HepG2 (cell line): ENCODE results near the gene AHCYL2. TPM values are rescaled to one million over a fixed set of nuclear protein-coding genes. Genes with fewer than 3 reads are reported as not detected.

ENCODE experiments used
- ATF4 ChIP-seq, 2 experiments: fragments of 450-650 bp in 1 of 2; sonication (generic) in 1 of 2; formaldehyde crosslinking; IDR thresholded peaks; 2 replicates each; pipeline versions ENCODE4 v1.5.0 to v1.8.0; 2020 to 2022; ENCODE audit warnings: mild to moderate bottlenecking in 1 of 2, missing genetic modification reagents in 1 of 2
- BORCS8-MEF2B ChIP-seq: sonication (generic); formaldehyde crosslinking; IDR thresholded peaks from 2 replicates; pipeline ENCODE4 v1.8.0; 2022; ENCODE audit warnings: mild to moderate bottlenecking, missing genetic modification reagents
- FOSL2 ChIP-seq: sonication (generic); formaldehyde crosslinking; IDR thresholded peaks from 2 replicates; pipeline ENCODE4 v1.4.0; 2020; ENCODE audit warnings: missing genetic modification reagents
- GZF1 ChIP-seq: sonication (generic); formaldehyde crosslinking; IDR thresholded peaks from 2 replicates; pipeline ENCODE4 v1.5.1; 2020; ENCODE audit warnings: mild to moderate bottlenecking, missing genetic modification reagents
- MEIS2 ChIP-seq: sonication (generic); formaldehyde crosslinking; IDR thresholded peaks from 2 replicates; pipeline ENCODE4 v1.9.0; 2021; ENCODE audit warnings: mild to moderate bottlenecking, missing genetic modification reagents
- NFIC ChIP-seq: IDR thresholded peaks from 2 replicates; pipeline ENCODE4 v1.6.1; 2012; ENCODE audit warnings: mild to moderate bottlenecking, low read length, inconsistent platforms
- SKI ChIP-seq: fragments of 450-650 bp; IDR thresholded peaks from one replicate; pipeline ENCODE4 v1.6.1; 2018; ENCODE audit warnings: mild to moderate bottlenecking; ENCODE audit not compliant: partially characterized antibody
- USF2 ChIP-seq, 2 experiments: sonication (generic) in 1 of 2; formaldehyde crosslinking in 1 of 2; IDR thresholded peaks; 2 replicates each; pipeline versions ENCODE4 v1.5.1 to v1.6.1; 2011 to 2020; ENCODE audit warnings: borderline replicate concordance in 1 of 2, low read depth in 1 of 2, low read length in 1 of 2, mild to moderate bottlenecking in 1 of 2, missing genetic modification reagents in 1 of 2, moderate library complexity in 1 of 2
- ZBTB34 ChIP-seq: sonication (generic); formaldehyde crosslinking; IDR thresholded peaks from 2 replicates; pipeline ENCODE4 v1.8.0; 2022; ENCODE audit warnings: mild to moderate bottlenecking, missing genetic modification reagents
- ZNF280B ChIP-seq: sonication (generic); formaldehyde crosslinking; IDR thresholded peaks from 2 replicates; pipeline ENCODE4 v1.5.0; 2020; ENCODE audit warnings: missing genetic modification reagents, mild to moderate bottlenecking, borderline replicate concordance
- ZNF280D ChIP-seq: sonication (generic); formaldehyde crosslinking; IDR thresholded peaks from 2 replicates; pipeline ENCODE4 v1.5.1; 2020; ENCODE audit warnings: mild to moderate bottlenecking, missing genetic modification reagents
- ZNF34 ChIP-seq: sonication (generic); formaldehyde crosslinking; IDR thresholded peaks from 2 replicates; pipeline ENCODE4 v1.4.0; 2020; ENCODE audit warnings: mild to moderate bottlenecking, missing genetic modification reagents, borderline replicate concordance
- ZNF572 ChIP-seq: sonication (generic); formaldehyde crosslinking; IDR thresholded peaks from 2 replicates; pipeline ENCODE4 v1.5.1; 2020; ENCODE audit warnings: mild to moderate bottlenecking, missing genetic modification reagents
- ZNF619 ChIP-seq: sonication (generic); formaldehyde crosslinking; IDR thresholded peaks from 2 replicates; pipeline ENCODE4 v1.4.0; 2020; ENCODE audit warnings: mild to moderate bottlenecking, missing genetic modification reagents
- ZNF784 ChIP-seq: sonication (generic); formaldehyde crosslinking; IDR thresholded peaks from 2 replicates; pipeline ENCODE4 v1.5.1; 2020; ENCODE audit warnings: missing genetic modification reagents, mild to moderate bottlenecking, borderline replicate concordance
- polyA plus RNA-seq, 8 experiments: library from polyadenylated mRNA; depleted of rRNA in 3 of 8; stranded (reverse) in 7 of 8; unstranded in 1 of 8; fragments of >200 nt; fragmentation: Illumina TruSeq in 4 of 8; extraction: Trizol in 4 of 8; gene quantifications; 2 replicates each; pipeline versions ENCODE4 v1.2.1 to v1.2.3, GENCODE V29; 2011 to 2016; ENCODE audit warnings: low read depth in 4 of 8, missing spikeins in 1 of 8, mixed read lengths in 1 of 8; ENCODE audit not compliant: insufficient read depth in 1 of 8
- total RNA-seq, 5 experiments: library from RNA; depleted of rRNA; stranded (reverse); fragments of >200 nt; fragmentation: Illumina TruSeq; extraction: Trizol; gene quantifications; 2 replicates each; pipeline ENCODE4 v1.2.3, GENCODE V29; 2016; ENCODE audit warnings: low read depth in 1 of 5

AHCYL2 gene
- total and polyA plus RNA-seq, 2 of the 13 experiments (the other 11 are each of a cell fraction or from before 2014, with no cell fraction given) = 9.5 to 14.7 TPM

GRCh38 chr7:129433847-129434674 is 209.2 kb downstream of the AHCYL2 start, which contains the start of gene STRIP2 (continued):
- TF ChIP-seq ZNF280D (CRISPR knock-in tag) (peak; percentile 58; the same call in 1 of the 2 replicates), ZNF572 (CRISPR knock-in tag) (0 out of 2 replicates have a peak, but pooled peaks have one; percentile 70), USF2 (IDR thresholded peaks at IDR 0.05; ENCODE audit: low read depth, low read length) (no peak), USF2 (CRISPR knock-in tag; IDR thresholded peaks at IDR 0.05; ENCODE audit: borderline replicate concordance) (no peak), ZNF619 (CRISPR knock-in tag) (no peak), SKI (no peak), NFIC (no peak), ZNF34 (CRISPR knock-in tag) (no peak), BORCS8-MEF2B (CRISPR knock-in tag) (peak; percentile 45), ZNF784 (CRISPR knock-in tag) (no peak; the same call in 1 of the 2 replicates), FOSL2 (CRISPR knock-in tag) (no peak), ZBTB34 (CRISPR knock-in tag) (no peak), MEIS2 (CRISPR knock-in tag) (no peak), GZF1 (CRISPR knock-in tag) (peak; percentile 63; the same call in 1 of the 2 replicates), ATF4 (CRISPR knock-in tag; IDR thresholded peaks at IDR 0.05) (no peak; a peak in 1 of 4 replicates), ZNF280B (CRISPR knock-in tag) (no peak)
